ENCODE results near the gene NLK. TPM values are rescaled to one million over a fixed set of nuclear protein-coding genes. Genes with fewer than 3 reads are reported as not detected.
A peak's percentile ranks its signal among the peaks of the same experiment; 100 is the strongest.

Gene NLK
- total and polyA plus RNA-seq, 2 donors (not counting 1 experiment from before 2014, with no cell fraction given) = 12.7 to 24.8 TPM

GRCh38 chr17:28133562-28133970 lies 91.1 kb downstream of the NLK start:
- CTCF ChIA-PET = interaction anchor here (1.0 kb wide), 1 partner anchor 118 kb away, joined by 3 read pairs; no protein-coding TSS in a partner anchor
- Histone ChIP-seq H3K4me1 (ENCODE audit: control insufficient read depth in 2 of 2, insufficient read depth in 2 of 2, low read length in 2 of 2) (no peaks in the 10 kb centered on the region), H3K4me2 (replicated peaks; ENCODE audit: low read depth, low read length, poor library complexity, severe bottlenecking) (no peak overlapping the region), H3K9ac (ENCODE audit: low read length) (no peak overlapping the region), H3K9me3 (ENCODE audit: control extremely low read depth in 1 of 3, control insufficient read depth in 2 of 3, insufficient read depth in 1 of 3, low read length in 2 of 3) (no peaks in the 10 kb centered on the region), H3K36me3 (replicated peaks in 1 of 2; ENCODE audit: control extremely low read depth in 1 of 2, control insufficient read depth in 1 of 2, extremely low read depth in 1 of 2, insufficient read depth in 2 of 2, low read length in 1 of 2) (peaks cover 0 to 7% of the 10 kb centered on the region in 2 experiments), H4K20me1 (ENCODE audit: control insufficient read depth, insufficient read depth, low read length, poor library complexity, severe bottlenecking) (no peaks in the 10 kb centered on the region), H3K79me2 (ENCODE audit: control insufficient read depth, insufficient read depth, low read length) (no peaks in the 10 kb centered on the region), H3K27ac (ENCODE audit: low read length in 2 of 2) (no peak overlapping the region), H3K27me3 (replicated peaks in 1 of 4; ENCODE audit: control extremely low read depth in 1 of 4, control insufficient read depth in 3 of 4, insufficient read depth in 4 of 4, low read length in 3 of 4) (no peaks in the 10 kb centered on the region), H3K4me3 (ENCODE audit: control extremely low read depth in 1 of 5, extremely low read depth in 1 of 5, insufficient read depth in 1 of 5, low read depth in 2 of 5, low read length in 4 of 5) (no peak overlapping the region), H2AFZ (ENCODE audit: insufficient read depth, low read depth, low read length, poor library complexity, severe bottlenecking) (no peak overlapping the region)
- POLR2A ChIA-PET = no interaction called here
- intact Hi-C loops (cut with micrococcal nuclease) = no loop called here
- Mint-ChIP-seq H3K9me3 (ENCODE audit: insufficient read depth) (no peaks in the 10 kb centered on the region), H3K27me3 (no peaks in the 10 kb centered on the region), H3K27ac (no peak overlapping the region), H3K4me3 (no peak overlapping the region), H3K4me1 (no peaks in the 10 kb centered on the region)
- DNase-seq (no peak), ATAC-seq (ENCODE audit: low read depth) (no peak)
- no peak for TF ChIP-seq CTCF (IDR thresholded peaks at IDR 0.05)
- TF ChIP-seq EZH2 (IDR thresholded peaks at IDR 0.05; ENCODE audit: borderline replicate concordance, insufficient read depth, low read depth, low read length, poor library complexity, severe bottlenecking) = no peak

- Histone ChIP-seq H4K20me1 (ENCODE audit: control insufficient read depth, insufficient read depth, low read length, poor library complexity, severe bottlenecking) (no peaks in the 10 kb centered on the region), H3K9me3 (ENCODE audit: control extremely low read depth in 1 of 3, control insufficient read depth in 2 of 3, insufficient read depth in 1 of 3, low read length in 2 of 3) (no peaks in the 10 kb centered on the region), H3K4me3 (ENCODE audit: control extremely low read depth in 1 of 5, extremely low read depth in 1 of 5, insufficient read depth in 1 of 5, low read depth in 2 of 5, low read length in 4 of 5) (no peak overlapping the region), H3K4me2 (replicated peaks; ENCODE audit: low read depth, low read length, poor library complexity, severe bottlenecking) (no peak overlapping the region), H2AFZ (ENCODE audit: insufficient read depth, low read depth, low read length, poor library complexity, severe bottlenecking) (no peak overlapping the region), H3K27ac (ENCODE audit: low read length in 2 of 2) (no peak overlapping the region), H3K4me1 (ENCODE audit: control insufficient read depth in 2 of 2, insufficient read depth in 2 of 2, low read length in 2 of 2) (no peaks in the 10 kb centered on the region), H3K27me3 (replicated peaks in 1 of 4; ENCODE audit: control extremely low read depth in 1 of 4, control insufficient read depth in 3 of 4, insufficient read depth in 4 of 4, low read length in 3 of 4) (no peaks in the 10 kb centered on the region), H3K9ac (ENCODE audit: low read length) (no peak overlapping the region), H3K79me2 (ENCODE audit: control insufficient read depth, insufficient read depth, low read length) (no peaks in the 10 kb centered on the region), H3K36me3 (replicated peaks in 1 of 2; ENCODE audit: control extremely low read depth in 1 of 2, control insufficient read depth in 1 of 2, extremely low read depth in 1 of 2, insufficient read depth in 2 of 2, low read length in 1 of 2) (peaks cover 0 to 9% of the 10 kb centered on the region in 2 experiments)
- peak; percentile 28 for TF ChIP-seq CTCF (IDR thresholded peaks at IDR 0.05)
- TF ChIP-seq EZH2 (IDR thresholded peaks at IDR 0.05; ENCODE audit: borderline replicate concordance, insufficient read depth, low read depth, low read length, poor library complexity, severe bottlenecking) = no peak
- no peak for DNase-seq
- intact Hi-C loops (cut with micrococcal nuclease) = no loop called here
- no peaks in the 10 kb centered on the region for H3K4me1 Mint-ChIP-seq
- no peak overlapping the region for H3K4me3 Mint-ChIP-seq
- WGBS (ENCODE audit: insufficient coverage) = no CpG with 5 or more reads among the region's 3 CpGs
- ATAC-seq (ENCODE audit: low read depth) = no peak
- no peaks in the 10 kb centered on the region for H3K27me3 Mint-ChIP-seq
- POLR2A ChIA-PET = no interaction called here
- CTCF ChIA-PET = interaction anchor here (1.2 kb wide), 1 partner anchor 331 kb away, joined by 5 read pairs; no protein-coding TSS in a partner anchor
- H3K27ac Mint-ChIP-seq = no peak overlapping the region
- no peaks in the 10 kb centered on the region for H3K9me3 Mint-ChIP-seq (ENCODE audit: insufficient read depth)
Observed at GRCh38 chr17:28136923-28137322, 94.4 kb downstream of the NLK start.

All from B cell (primary cell).